ENCODE data around the gene CLEC20A. TPM values are rescaled to one million over a fixed set of nuclear protein-coding genes. Genes with fewer than 3 reads are reported as not detected.

CLEC20A gene
- total and polyA plus RNA-seq, 2 experiments from 2014 or later = not detected

DNA sequence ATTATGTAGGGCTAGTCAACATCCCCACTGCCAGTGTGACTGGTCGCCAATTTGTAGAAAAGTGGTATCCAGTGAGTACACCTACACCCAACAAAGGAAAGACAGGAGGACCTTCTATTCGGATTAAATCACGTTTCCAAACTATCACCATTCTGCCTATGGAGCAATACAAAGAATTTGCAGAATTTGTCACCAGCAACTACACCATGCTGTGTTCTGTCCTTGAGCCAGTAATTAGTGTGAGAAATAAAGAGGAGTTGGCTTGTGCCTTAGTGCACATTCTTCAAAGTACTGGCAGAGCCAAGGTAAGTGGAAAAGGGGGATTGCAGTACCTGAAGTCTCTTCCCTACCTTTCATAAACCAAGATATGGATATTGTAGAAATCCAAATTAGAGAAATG, 53.8 kb downstream of the CLEC20A start:
- WGBS (ENCODE audit: low lambda C conversion rate, missing lambda C conversion rate) = 98% methylated on average over 3 of the region's 3 CpGs
- H3K27me3 ChIP-seq = no peaks in the 10 kb centered on the region

GRCh38 chr1:178438432-178438831, 58.3 kb downstream of the CLEC20A start:
- Histone ChIP-seq H3K4me3 (no peak overlapping the region), H2AFZ (no peak overlapping the region), H3K36me3 (replicated peaks; ENCODE audit: insufficient read depth, low read depth) (peaks cover 3% of the 10 kb centered on the region), H3K27me3 (no peaks in the 10 kb centered on the region), H3K79me2 (no peaks in the 10 kb centered on the region), H3K4me1 (ENCODE audit: insufficient read depth) (no peaks in the 10 kb centered on the region), H3K4me2 (no peak overlapping the region), H4K20me1 (ENCODE audit: insufficient read depth, poor library complexity, severe bottlenecking) (no peaks in the 10 kb centered on the region), H3K9me2 (replicated peaks; ENCODE audit: insufficient read depth) (no peaks in the 10 kb centered on the region), H3K9me3 (ENCODE audit: low read depth) (no peaks in the 10 kb centered on the region), H3K27ac (no peak overlapping the region)
- WGBS (ENCODE audit: low lambda C conversion rate, missing lambda C conversion rate) = 58% methylated on average over 2 of the region's 2 CpGs
- no peak for TF ChIP-seq EZH2 (IDR thresholded peaks at IDR 0.05; ENCODE audit: borderline replicate concordance)
- TF ChIP-seq, protein P1, sequence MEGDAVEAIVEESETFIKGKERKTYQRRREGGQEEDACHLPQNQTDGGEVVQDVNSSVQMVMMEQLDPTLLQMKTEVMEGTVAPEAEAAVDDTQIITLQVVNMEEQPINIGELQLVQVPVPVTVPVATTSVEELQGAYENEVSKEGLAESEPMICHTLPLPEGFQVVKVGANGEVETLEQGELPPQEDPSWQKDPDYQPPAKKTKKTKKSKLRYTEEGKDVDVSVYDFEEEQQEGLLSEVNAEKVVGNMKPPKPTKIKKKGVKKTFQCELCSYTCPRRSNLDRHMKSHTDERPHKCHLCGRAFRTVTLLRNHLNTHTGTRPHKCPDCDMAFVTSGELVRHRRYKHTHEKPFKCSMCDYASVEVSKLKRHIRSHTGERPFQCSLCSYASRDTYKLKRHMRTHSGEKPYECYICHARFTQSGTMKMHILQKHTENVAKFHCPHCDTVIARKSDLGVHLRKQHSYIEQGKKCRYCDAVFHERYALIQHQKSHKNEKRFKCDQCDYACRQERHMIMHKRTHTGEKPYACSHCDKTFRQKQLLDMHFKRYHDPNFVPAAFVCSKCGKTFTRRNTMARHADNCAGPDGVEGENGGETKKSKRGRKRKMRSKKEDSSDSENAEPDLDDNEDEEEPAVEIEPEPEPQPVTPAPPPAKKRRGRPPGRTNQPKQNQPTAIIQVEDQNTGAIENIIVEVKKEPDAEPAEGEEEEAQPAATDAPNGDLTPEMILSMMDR (IDR thresholded peaks at IDR 0.05; ENCODE audit: poor library complexity) = no peak
- TF ChIP-seq EZH2phosphoT487 (IDR thresholded peaks at IDR 0.05; ENCODE audit: low read depth, severe bottlenecking, unreplicated experiment) = no peak
- no peak for DNase-seq (ENCODE audit: low spot score)

More for the DNA sequence above, 53.8 kb downstream of the CLEC20A start:
- Histone ChIP-seq H4K20me1 (ENCODE audit: insufficient read depth, poor library complexity, severe bottlenecking) (no peaks in the 10 kb centered on the region), H3K4me3 (no peak overlapping the region), H3K4me2 (no peak overlapping the region), H3K9me2 (replicated peaks; ENCODE audit: insufficient read depth) (no peaks in the 10 kb centered on the region), H3K36me3 (replicated peaks; ENCODE audit: insufficient read depth, low read depth) (peaks cover 3% of the 10 kb centered on the region), H3K79me2 (no peaks in the 10 kb centered on the region), H3K4me1 (ENCODE audit: insufficient read depth) (no peaks in the 10 kb centered on the region), H3K27ac (no peak overlapping the region), H3K9me3 (ENCODE audit: low read depth) (no peaks in the 10 kb centered on the region), H2AFZ (no peak overlapping the region)
- no peak for DNase-seq (ENCODE audit: low spot score)
- TF ChIP-seq EZH2 (IDR thresholded peaks at IDR 0.05; ENCODE audit: borderline replicate concordance) (no peak), EZH2phosphoT487 (IDR thresholded peaks at IDR 0.05; ENCODE audit: low read depth, severe bottlenecking, unreplicated experiment) (no peak)
- TF ChIP-seq, protein P1 (IDR thresholded peaks at IDR 0.05; ENCODE audit: poor library complexity) = no peak

- WGBS (ENCODE audit: low lambda C conversion rate, missing lambda C conversion rate) = 87% methylated on average over 2 of the region's 2 CpGs
- no peaks in the 10 kb centered on the region for H3K4me1 ChIP-seq (ENCODE audit: insufficient read depth)
- no peak for DNase-seq (ENCODE audit: low spot score)
These were observed 59.9 kb downstream of the CLEC20A start for GRCh38 chr1:178436899-178437298.

More at GRCh38 chr1:178436899-178437298, 59.9 kb downstream of the CLEC20A start:
- no peak overlapping the region for H3K4me2 ChIP-seq
- no peaks in the 10 kb centered on the region for H3K79me2 ChIP-seq
- peaks cover 3% of the 10 kb centered on the region for H3K36me3 ChIP-seq (replicated peaks; ENCODE audit: insufficient read depth, low read depth)
- H3K27me3 ChIP-seq = no peaks in the 10 kb centered on the region
- no peak overlapping the region for H3K27ac ChIP-seq
- H3K9me2 ChIP-seq (replicated peaks; ENCODE audit: insufficient read depth) = no peaks in the 10 kb centered on the region
- no peak for TF ChIP-seq EZH2 (IDR thresholded peaks at IDR 0.05; ENCODE audit: borderline replicate concordance)
- no peak for TF ChIP-seq EZH2phosphoT487 (IDR thresholded peaks at IDR 0.05; ENCODE audit: low read depth, severe bottlenecking, unreplicated experiment)
- TF ChIP-seq, protein P1 (IDR thresholded peaks at IDR 0.05; ENCODE audit: poor library complexity) = no peak
- H3K4me3 ChIP-seq = no peak overlapping the region
- H3K9me3 ChIP-seq (ENCODE audit: low read depth) = no peaks in the 10 kb centered on the region
- no peak overlapping the region for H2AFZ ChIP-seq
- H4K20me1 ChIP-seq (ENCODE audit: insufficient read depth, poor library complexity, severe bottlenecking) = no peaks in the 10 kb centered on the region

Measured in hepatocyte (in vitro differentiated cells).